ENCODE measurements around the gene CCDC187.

The CCDC187 gene

DNA sequence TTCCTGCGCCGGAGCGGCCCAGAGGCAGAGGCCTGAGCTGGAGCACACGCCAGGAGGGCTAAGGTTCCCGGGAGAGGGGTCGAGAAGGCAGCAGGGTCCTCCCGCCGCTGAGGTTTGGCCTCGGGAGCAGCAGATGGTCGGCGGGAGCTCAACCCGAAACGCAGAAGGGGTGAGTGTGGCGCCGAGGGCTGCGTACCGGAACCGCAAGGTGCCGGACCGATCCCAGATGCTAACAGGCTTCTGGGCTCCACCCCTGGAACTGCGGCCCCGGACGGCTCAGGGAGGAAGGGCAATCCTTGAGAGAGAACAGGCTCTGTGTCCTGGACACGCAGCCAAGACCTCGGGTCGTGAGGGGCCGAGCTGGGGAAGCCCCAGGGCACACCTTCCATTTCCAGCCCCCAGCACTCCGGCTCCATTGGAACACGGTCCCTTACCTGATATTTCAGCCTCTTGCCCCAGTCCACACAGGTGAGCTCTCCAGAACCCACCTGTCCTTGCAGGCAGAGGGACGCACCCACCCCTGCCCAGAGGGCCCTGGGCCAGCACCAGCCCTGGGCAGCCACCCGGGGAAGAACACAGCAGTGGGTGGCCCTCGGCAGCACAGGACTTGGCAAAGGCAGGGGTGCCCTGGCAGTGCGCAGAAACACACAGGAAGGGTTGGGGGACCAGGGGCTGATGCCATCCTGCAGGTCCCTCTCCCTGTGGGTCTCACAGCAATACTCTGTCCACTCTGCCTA lies 100.3 kb downstream of the CCDC187 start:
- DNase-seq = peak; percentile 20

GRCh38 chr9:136202454-136203407 lies 101.2 kb downstream of the CCDC187 start:
- no peak for DNase-seq

DNA sequence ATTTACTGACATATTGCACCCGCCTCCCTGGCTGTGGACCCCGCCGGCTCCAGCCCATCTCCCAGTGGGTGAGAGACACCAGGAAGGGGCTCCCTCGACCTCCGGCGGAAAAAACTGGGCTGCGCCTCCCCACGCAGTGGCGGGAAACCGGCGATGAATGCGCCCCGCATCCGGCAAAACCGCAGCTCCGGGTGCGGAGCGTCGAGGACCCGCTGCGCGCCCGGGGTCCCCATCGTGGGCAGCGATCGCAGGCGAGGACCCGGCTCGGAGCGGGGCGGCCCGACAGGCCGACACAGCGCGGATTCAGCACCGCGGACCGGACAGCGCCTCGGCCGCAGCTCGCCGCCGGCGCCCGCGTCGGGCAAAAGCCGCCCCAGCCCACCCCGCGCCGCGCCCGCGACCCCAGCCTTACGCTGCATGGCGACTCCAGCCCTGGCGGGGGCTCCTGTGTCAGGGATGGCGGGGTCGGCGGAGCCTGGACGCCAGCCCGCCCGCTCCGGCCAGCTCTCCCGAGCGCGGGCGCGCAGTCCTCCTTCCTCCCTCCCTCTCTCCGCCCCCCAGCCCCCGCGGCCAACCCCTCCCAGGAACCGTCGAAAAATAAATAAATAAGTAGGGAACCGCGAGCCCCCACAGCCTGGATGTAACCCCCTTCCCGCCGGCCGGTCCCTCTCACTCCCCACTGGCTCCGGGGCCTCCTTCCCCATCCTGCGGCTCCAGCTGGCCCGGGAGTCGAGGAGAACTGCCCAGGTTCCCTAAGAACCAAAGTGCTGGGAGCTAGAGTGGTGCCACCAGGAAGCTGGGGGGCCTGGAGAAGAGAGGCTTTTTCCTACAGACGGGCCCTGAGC lies 102.1 kb downstream of the CCDC187 start:
- no peak for DNase-seq

DNA sequence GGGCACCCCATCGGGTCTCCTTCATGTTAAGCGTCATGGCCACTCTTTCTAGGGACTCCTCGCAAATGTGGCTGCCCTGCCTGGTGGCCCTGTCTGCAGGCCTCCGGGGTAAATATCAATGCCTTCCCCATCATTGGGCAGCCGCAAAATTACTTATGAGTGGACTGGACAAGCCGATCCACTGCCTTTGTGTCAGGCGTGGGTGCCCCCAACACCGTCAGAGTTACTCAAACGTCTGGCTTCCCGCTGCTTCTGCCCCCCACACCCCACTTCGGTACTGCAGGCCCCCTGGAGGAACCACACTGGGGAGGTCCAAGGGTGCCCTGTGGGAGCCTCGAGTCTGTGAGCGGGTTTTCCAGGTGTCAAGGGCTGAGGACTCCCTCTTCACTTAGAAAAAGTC lies 102.7 kb downstream of the CCDC187 start:
- no peak for DNase-seq

- no peak for DNase-seq
Measured at GRCh38 chr9:136200424-136200823, 103.5 kb downstream of the CCDC187 start.

All from NCI-H82 (cell line).